HG02759 (cell line): ENCODE results near the gene URGCP.
A peak's percentile ranks its signal among the peaks of the same experiment; 100 is the strongest.

ENCODE experiments used
- ATAC-seq: cut with Tn5 transposase; IDR thresholded peaks from one replicate; pipeline ENCODE4 v1.9.1; 2021; ENCODE audit warnings: mild to moderate bottlenecking, moderate library complexity; ENCODE audit not compliant: unreplicated experiment

The URGCP gene

DNA sequence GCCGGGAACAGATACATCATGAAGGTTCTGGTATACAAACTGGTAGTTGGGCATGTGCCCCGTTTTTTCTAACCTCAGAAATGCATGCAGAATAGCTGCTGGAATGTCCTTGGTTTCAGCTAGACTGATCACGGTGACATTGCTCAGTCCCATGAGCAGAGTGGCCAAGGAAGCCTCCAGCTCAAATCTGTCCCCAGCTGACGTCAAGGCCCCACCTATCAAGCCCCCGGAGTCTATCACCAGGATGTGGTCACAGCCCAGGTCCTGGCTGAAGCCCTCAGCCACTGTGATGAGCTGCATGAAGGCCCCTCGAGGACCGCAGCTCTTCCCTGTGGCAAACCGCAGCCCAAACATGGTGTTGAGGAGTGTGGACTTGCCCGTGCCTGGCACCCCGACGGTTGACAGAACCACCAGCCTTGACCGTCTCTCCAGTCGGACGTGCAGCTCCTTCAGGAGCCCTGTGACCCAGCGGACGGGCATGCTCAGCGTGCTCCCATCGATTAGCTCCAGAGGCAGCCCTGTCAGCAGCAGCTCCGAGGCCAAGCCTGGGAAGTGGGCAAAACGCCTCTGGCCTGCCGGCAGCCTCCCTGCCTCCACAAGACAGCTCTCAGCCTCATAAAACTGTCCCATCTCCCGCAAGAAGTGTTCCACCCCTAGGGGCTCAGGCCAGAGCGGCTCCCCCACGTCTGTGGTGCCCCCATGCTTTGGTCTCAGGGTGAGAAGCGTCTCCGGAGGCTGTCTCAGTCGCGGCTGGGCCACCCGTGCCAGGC, 29.2 kb downstream of the URGCP start:
- ATAC-seq, result no peak

DNA sequence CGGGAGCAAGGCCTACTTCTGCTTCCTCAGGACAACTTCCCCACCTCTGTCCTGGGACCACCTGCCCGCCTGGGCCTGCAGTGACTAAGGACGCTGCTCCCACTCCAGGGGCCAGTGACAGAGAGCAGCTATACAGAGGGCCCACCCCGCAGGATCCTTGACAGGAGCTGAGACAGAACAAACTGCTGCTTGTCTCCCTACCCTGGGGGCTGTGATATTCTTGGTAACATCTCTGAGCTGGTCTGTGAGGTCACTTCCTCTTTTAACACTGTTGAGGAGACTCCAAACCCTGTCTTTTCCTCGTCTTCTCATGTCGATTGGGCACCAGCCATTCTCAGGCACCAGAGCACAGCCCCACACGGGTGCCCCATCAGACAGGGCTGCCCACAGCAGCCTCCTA, 30.2 kb downstream of the URGCP start:
- ATAC-seq, result no peak

DNA sequence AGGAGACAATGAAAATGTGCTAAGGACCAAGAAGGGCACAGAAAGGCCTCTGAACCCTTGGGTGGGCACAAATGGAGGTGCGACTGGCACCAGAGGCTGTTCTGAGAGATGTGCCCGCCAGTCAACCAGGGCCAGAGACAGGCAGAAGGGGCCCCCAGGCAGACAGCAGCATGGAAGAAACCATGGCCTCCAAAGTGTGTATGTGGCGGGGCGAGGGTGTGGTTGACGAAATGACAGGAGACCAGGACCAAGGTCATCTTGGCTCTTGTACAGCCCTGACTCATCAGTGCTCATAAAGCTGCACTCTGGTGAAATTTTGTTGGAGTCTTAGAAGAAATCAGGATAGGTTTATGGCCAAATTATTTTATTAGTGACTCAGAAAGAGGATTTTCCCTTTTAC, 33.1 kb downstream of the URGCP start:
- no peak for ATAC-seq

DNA sequence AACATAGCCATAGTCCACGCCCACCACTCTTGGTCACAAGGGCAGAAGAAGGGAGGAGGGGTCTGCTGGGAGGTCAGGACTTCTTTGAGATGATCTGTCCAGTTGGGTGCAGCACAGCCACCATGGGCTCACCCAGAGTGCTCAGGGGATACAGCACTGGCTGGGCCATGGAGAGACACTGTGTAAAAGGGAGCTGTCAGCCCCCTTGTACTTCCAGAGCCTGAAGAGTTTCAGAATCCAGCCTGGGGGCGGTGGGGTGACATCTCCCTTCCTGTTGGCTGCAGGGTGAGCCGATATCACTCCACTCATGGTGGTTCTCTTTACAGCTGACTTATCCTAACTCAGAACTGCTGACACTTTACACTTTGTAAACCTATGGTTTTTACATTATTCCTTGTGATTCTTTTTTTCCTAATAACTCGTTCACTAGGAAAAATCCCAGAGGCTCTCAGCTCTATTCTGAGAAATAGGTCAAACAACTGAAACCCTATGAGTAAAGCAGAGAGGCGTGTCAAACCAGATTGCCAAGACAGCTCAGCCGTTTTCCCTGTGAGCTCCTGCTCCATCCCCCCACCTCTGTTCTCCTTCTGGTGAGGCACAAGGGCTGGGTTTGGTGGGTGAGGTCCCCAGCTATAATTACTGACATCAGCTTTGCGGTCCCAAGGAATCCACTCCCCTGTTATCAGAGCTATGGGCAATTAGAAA, 33.8 kb downstream of the URGCP start:
- ATAC-seq, result no peak

DNA sequence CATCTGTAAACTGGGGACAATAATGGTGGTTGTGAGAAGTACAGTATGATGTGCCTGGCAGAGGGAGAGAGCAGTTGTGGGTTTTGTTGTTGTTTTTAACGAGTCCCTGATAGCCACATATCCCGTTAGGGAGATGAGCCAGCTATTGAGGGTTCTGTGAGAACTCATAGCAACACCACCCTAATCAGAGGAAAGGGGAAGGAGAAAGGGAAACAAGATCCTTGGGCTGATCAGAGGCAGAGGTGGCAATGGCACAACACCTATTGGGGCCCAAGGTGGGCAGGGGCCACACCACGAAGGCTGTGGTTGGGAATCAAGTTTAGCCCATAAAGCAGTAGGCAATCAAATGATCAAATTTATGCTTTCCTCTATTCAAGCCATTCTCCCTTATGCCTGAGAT, 35.3 kb downstream of the URGCP start:
- ATAC-seq, result no peak

DNA sequence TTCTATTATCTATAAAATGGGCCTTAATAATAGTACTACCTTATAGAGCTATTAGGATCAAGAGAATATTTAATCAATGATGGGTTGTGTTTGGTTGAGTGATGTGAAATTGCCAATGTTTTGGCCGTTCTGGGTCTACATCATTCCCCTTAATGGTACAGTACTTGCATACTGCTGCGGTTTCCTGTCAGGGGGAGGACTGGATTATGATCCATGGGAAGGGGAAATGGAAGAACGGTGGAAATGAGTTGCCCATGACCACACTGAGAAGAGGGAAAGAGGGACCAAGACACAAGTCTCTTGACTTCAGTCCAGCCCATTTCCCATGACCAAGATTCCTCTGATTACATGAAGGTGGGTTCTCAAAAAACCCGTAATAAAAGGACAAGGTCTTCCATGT, 36.1 kb downstream of the URGCP start:
- ATAC-seq, result no peak

DNA sequence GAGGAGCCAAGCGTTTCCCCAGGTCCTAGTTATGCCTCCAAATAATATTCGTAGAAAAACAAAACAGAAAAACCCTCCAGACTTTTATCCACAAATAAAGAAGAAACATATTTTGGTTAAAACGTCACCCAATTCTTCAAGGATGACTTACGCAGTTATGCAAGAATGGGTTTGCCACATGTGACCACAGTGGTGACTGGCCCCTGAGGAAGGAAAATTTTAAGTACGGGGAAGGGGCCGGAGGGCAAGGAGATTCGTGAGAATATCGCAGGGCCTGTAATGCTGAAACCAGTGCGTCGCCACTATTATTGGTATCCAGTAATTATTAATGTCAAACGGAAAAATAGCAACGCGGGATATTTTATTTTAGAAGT, 36.5 kb downstream of the URGCP start:
- peak; percentile 8 for ATAC-seq

DNA sequence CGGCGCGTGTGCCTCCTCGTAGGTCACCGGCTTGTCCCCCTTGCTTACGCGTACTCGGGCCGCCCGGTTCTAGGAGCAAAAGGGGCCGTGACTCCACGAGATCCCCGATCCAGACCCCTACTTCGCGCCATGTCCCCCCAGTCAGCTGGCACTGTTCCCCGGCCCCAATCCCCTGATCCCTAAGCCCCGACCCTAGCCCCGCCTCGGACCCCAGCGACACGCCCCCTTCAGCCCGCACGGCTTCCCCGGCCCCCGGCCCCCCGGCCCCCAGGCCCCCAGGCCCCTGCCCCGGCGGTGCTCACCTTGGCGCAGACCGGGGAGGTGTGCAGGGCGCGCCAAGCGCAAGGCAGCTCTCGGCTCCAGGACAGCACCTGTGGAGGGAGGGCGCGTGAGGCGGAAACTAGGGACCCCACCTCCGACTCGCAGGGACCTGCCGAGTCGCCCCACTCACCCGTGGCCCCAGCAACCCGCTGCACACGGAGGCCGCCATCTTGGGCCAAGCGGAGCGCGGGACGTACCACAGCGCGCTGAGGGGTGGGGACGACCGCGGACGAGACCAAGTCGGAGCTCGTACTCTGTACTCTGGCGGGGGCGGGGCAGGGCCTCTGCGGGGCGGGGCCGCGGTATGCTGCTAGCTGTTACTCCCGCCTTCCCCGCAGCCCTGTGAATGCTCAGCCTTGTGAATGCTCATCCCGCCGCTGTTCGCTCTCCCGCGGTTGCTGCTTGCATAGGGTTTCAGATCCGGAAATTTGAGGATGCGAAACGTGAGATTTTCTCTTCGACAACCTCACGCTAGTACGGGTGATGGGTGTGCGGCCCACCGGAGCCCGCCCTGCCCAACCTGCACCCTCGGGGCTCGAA, 37.2 kb downstream of the URGCP start, which contains the start of gene MRPS24:
Gene MRPS24 (minus strand): TSS at position 512 of the 861 bp plus-strand sequence. CDS start 22 bp downstream, at position 490.
- peak; percentile 90 for ATAC-seq

DNA sequence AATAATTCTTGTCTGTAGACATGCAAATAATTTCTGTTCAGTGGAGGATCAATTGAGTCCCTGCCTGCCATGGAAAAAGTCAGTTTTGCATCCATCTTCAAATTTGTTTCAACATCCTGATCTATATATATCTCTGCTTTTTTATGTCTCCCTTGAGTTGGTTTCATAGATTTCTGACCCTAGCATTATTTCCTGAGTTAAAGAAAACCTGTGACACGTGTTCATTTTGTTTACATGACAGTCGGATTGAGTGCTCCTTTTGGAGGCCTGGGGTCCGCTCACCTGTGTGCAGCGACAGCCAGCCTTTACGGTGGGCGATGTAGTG, 37.8 kb downstream of the URGCP start:
- ATAC-seq, result no peak

DNA sequence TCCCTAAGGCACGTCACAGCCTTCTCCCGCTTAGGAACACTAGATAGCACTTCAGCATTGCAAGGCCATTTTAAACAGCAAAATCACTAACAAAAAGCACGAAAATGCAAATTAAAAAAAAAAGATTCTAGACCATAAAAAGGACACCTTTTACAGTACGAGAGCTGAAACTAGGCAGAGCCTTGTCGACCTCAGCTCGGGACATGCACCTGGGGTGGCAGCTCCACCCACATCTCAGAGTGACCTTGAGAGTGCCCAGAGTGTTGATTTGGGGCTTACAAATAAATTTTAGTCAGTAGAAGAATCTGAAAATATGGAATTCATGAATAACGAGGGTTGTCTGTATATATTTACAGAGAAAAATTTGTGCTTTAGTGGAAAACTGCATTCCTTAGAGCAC, 38.2 kb downstream of the URGCP start:
- no peak for ATAC-seq

DNA sequence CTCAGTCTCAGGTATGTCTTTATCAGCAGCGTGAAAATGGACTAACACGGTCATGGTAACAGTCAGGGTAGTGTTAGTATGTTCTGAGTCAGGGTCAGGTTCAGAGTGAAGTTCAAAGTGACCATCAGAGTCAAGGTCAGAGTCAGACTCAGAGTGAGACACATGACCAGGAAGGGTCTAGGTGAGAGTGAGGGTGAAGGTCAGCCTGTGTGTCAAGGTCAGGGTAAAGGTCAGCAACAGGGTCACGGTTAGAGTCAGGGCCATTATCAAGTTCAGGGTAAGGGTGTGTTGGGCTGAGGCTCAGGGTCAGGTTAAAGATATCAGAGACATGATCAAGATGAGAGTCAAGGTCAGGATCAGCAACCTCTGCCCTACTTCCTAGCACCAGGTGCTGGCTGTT, 41.1 kb downstream of the URGCP start:
- ATAC-seq, result no peak

DNA sequence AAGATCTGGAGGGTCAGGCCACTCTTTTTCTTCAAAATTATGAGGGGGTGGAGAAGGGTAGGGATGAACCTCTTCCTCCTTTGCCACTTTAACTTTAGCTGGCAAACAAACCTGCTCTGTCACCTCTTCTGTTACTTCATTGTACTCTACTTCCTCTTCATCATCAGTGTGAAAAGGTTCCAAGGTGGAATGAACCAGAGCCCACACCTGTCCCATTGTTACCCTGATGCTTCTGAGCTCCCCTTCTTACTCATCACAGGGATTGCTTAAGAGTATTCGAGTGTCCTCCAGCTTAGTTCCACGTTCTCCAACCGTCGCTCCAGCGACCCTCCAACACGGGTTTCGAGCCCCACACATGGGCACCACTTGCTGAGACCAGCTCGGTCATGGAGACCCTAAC, 42.3 kb downstream of the URGCP start:
- no peak for ATAC-seq

DNA sequence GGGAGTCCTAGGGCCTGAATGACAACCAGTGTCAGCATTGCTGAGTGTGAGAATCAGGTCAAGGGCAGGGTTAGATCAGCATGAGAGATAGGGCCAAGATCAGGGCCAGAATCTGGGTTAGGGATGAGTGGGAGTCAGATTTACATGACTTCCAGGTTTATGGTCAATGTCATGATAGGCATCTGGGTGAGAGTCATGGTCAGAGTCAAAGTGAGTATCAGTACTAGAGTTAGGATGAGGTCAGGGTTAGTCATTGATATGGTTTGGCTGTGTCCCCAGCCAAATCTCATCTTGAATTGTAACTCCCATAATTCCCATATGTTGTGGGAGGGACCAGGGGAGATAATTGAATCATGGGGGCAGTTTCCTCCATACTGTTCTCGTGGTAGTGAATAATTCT, 49.4 kb downstream of the URGCP start:
- ATAC-seq, result no peak

DNA sequence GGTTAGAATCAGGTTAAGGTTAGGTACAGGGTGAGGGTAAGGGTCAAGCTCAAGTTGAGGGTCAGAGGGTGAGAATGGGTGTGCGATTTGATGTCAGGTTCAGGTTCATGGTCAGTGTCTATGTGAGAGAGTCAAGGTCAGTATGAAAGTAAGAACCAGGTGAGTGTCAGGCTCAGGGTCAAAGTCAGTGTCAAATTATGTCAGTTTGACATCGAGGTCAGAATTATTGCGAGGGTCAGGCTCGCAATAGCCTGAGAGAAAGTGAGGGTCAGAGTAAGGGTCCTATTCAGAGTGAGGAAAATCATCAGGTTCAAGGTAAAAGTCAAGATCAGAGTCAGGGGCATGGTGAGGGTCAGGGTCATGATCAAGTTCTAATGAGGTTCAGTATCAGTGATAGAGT, 50.1 kb downstream of the URGCP start:
- ATAC-seq, result no peak

DNA sequence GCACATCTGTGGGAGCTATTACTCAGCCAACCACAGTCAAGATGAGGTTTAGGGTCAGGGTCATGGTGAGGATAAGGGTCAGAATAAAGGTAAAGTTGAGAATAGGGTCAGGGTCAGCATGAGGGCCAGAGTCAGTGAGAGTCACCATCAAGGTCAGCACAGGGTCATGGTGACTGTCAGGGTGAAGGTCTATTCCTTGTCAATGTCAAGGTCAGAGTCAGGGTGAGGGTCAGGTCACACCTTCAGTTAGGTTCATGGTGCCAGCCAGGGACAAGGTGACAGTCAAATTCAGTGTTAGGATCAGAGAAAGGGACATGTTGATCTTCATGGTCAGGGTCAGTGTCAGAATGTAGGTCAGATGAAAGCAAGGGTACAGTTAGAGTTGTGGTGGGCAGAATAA, 51.2 kb downstream of the URGCP start:
- no peak for ATAC-seq

DNA sequence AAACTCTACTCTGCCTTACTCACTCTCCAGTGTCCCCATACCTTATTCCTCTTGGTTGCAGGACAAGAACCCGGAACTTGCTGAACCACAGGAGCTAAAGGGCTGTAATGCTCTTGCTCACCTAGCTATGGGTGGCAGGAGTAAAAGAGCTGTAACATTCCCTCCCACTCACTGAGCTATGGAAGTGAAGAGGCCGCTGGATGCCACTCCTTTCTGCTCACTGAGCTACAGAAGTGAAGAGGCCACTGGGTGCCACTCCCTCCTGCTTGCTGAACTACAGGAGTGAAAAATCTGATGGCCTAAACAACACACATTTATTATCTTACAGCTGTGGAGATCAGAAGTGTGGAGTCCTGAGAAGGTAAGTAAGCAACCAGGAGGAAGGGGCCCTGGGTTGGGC, 54.6 kb downstream of the URGCP start:
- no peak for ATAC-seq

DNA sequence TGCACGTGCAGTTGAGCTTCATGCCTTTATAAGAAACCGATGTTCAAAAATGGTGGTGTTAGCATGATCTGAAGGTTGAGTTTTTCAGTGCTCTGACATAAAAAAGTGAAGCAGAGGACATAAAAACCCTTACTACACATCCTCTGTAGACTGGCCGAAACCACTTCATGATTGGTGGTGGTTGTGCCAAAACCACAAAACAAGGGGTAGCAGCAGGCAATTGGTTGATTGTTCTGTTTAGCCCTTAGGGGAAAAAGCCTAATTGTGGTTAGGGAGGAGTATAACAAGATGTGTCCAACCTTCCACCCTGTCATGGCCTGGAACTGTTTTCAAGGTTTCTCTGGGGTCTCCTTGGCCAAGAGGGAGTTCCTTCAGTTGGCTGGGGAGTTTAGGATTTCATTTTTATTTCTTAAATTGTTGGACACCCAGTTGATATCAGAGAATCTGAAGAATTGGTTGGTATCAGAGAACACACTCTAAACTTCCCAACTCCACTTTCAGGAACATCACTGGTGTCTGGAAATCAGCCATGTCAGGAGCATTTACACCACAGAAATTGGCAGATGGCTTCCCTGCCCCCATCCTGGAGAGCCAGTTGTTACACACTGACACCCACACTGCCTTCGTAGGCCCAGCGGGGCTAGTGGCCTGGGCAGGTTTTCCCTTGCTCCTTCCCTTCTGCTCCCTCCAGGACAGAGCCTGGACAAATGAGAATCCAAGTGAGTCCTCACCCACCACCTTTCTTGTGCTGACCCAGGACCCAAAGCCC, 55.9 kb downstream of the URGCP start:
- no peak for ATAC-seq

DNA sequence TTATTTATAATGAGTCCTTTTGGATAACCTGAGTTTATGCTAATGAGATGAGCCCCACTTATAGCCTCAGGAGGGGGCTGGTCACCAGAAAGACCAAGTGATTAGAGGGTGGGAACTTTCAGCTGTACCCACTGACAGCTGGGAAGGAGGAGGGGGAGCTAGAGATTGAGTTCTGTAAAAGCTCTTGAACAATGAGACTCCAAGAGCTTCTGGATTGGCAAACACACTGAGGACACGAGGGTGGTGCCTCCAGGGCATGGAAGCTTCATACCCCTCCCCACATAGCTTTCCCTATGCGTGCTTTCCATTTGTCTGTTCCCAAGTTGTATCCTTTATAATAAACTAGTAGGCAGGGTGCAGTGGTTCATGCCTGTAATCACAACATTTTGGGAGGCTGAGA, 57.3 kb downstream of the URGCP start:
- ATAC-seq, result no peak

DNA sequence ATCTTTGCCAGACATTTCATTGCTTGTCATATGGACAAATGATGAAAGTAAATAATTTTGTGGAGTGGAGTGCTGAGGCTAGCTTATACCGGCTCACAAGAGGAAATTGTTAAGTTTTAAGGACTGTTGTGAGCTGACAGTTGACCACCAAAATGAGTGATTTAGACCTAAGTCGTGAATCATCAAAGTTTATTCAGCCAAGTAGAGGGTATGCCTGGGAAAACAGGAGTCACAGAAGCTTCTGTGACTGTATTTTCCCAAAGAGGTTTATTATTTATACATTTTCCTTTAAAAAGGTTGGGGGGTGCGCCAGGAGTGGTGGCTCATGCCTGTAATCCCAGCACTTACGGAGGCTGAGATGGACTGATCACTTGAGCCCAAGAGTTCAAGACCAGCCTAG, 58.9 kb downstream of the URGCP start:
- ATAC-seq, result no peak

DNA sequence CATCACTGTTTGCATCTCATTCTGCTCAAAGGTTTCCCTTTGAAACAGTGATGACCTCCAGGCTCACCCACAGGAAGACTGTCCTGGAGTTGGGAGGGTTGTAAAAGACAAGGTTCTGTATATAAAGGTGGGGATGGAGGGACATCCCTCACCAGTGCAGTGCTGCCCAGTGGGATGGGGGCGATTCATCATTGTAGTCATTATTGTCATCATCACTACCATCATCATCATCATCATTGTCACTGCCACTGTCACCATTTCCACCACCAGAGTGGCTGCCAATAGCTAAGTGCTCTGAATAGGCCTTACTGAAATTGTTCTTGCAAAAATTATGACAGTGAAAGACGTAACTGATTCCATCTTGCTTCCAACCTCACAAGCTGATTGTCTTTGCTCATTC, 61.7 kb downstream of the URGCP start:
- ATAC-seq, result no peak

DNA sequence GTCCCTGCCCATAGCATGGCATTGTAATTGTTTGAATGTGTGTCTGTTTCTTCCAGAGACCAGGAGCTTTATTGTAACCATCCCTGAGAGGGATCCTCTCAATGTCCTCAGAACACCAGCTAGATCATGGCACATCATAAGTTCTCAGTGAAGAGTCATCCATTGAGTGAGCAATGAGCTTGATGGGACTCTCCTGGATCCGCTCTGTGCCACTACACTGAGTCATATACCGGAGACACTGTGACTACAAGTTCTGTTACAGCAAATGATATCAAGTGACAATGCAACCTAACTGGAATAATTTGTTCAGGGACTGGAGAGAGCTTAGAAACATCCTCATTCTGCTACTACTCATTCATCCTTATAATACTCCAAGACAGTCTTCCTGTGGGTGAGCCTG, 62.1 kb downstream of the URGCP start:
- ATAC-seq, result no peak
